ENCODE results near the gene PTPRT.

- TF ChIP-seq ELK1 (IDR thresholded peaks at IDR 0.05; ENCODE audit: low read depth, low read length) (no peak), EZH2 (IDR thresholded peaks at IDR 0.05; ENCODE audit: borderline replicate concordance, control insufficient read depth, low read depth, low read length) (no peak), RFX5 (IDR thresholded peaks at IDR 0.05; ENCODE audit: low read depth, low read length) (no peak), ATF7 (IDR thresholded peaks at IDR 0.05; ENCODE audit: low read depth) (no peak), EP300 (IDR thresholded peaks at IDR 0.05; ENCODE audit: borderline replicate concordance in 1 of 2, control insufficient read depth in 1 of 2, low read depth in 2 of 2, low read length in 2 of 2) (no peak), IKZF1 (conservative IDR thresholded peaks at IDR 0.05) (no peak), MTA2 (IDR thresholded peaks at IDR 0.05; ENCODE audit: low read depth) (no peak)
- TF ChIP-seq, protein P1, sequence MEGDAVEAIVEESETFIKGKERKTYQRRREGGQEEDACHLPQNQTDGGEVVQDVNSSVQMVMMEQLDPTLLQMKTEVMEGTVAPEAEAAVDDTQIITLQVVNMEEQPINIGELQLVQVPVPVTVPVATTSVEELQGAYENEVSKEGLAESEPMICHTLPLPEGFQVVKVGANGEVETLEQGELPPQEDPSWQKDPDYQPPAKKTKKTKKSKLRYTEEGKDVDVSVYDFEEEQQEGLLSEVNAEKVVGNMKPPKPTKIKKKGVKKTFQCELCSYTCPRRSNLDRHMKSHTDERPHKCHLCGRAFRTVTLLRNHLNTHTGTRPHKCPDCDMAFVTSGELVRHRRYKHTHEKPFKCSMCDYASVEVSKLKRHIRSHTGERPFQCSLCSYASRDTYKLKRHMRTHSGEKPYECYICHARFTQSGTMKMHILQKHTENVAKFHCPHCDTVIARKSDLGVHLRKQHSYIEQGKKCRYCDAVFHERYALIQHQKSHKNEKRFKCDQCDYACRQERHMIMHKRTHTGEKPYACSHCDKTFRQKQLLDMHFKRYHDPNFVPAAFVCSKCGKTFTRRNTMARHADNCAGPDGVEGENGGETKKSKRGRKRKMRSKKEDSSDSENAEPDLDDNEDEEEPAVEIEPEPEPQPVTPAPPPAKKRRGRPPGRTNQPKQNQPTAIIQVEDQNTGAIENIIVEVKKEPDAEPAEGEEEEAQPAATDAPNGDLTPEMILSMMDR (IDR thresholded peaks at IDR 0.05 in 2 of 3, conservative IDR thresholded peaks at IDR 0.05 in 1 of 3; ENCODE audit: control insufficient read depth in 2 of 3, extremely low read depth in 1 of 3, insufficient read depth in 1 of 3, low read depth in 3 of 3, low read length in 3 of 3): no peak
These were observed 704.8 kb downstream of the PTPRT start for GRCh38 chr20:42484790-42485375.
